ENCODE results near the gene TTC9B. TPM values are rescaled to one million over a fixed set of nuclear protein-coding genes. Genes with fewer than 3 reads are reported as not detected.

The TTC9B gene
- total and polyA plus RNA-seq, 2 of the 13 experiments (the other 11 are each of a cell fraction or from before 2014, with no cell fraction given), result not detected

- FAIRE-seq (no peak), ATAC-seq (no peak), DNase-seq (ENCODE audit: low spot score) (no peak)
- intact Hi-C loops (cut with micrococcal nuclease; ENCODE audit: unreplicated experiment) (no loop called here), in situ Hi-C loops (cut with HindIII; ENCODE audit: extremely low pct_ligation_motif_present, low pct_unique_long_range_greater_than_20kb) (no loop called here)
- Histone ChIP-seq H2AFZ (ENCODE audit: low read length) (no peak overlapping the region), H3K27ac (ENCODE audit: extremely low read length, insufficient read depth, low read length) (no peak overlapping the region), H3K4me3 (replicated peaks in 1 of 3; ENCODE audit: insufficient read depth in 1 of 3, low read depth in 2 of 3, low read length in 3 of 3) (no peak overlapping the region), H3K79me2 (ENCODE audit: insufficient read depth, low read length) (no peaks in the 10 kb centered on the region), H3K9me3 (ENCODE audit: low read length) (no peaks in the 10 kb centered on the region), H3K9ac (ENCODE audit: insufficient read depth, low read depth, low read length) (no peak overlapping the region), H3K27me3 (ENCODE audit: control insufficient read depth in 1 of 2, insufficient read depth in 2 of 2, low read length in 2 of 2) (no peaks in the 10 kb centered on the region), H4K20me1 (ENCODE audit: insufficient read depth, low read length) (no peaks in the 10 kb centered on the region), H3K4me2 (ENCODE audit: low read depth, low read length) (no peak overlapping the region), H3K36me3 (replicated peaks in 1 of 2; ENCODE audit: control insufficient read depth in 1 of 2, insufficient read depth in 2 of 2, low read length in 2 of 2) (peaks cover 28 to 35% of the 10 kb centered on the region in 2 experiments; a peak in 4 of 5 replicates), H3K4me1 (ENCODE audit: insufficient read depth, low read length) (peaks cover 43% of the 10 kb centered on the region)
- TF ChIP-seq RBM22 (optimal IDR thresholded peaks at IDR 0.05; ENCODE audit: low read length), result peak; percentile 47
- no peak for TF ChIP-seq CBFB (CRISPR knock-in tag; IDR thresholded peaks at IDR 0.05)
- peak; percentile 11 for TF ChIP-seq AGO2 (optimal IDR thresholded peaks at IDR 0.05; ENCODE audit: low read depth, low read length)
- ChIA-PET POLR2A (no interaction called here), CTCF (ENCODE audit: low intra/inter-chr PET ratio, low total read pairs) (no interaction called here)
- no TSS peak for BruUV-seq (replicated peaks)
- 98% methylated on average over 12 of the region's 20 CpGs for WGBS (ENCODE audit: low lambda C conversion rate)
Measured at GRCh38 chr19:40233811-40234389, 15.7 kb upstream of the TTC9B start.

- no peaks in the 10 kb centered on the region for H3K79me2 ChIP-seq (ENCODE audit: insufficient read depth, low read length)
- peak; percentile 8 for TF ChIP-seq AGO2 (optimal IDR thresholded peaks at IDR 0.05; ENCODE audit: low read depth, low read length)
- TF ChIP-seq ZNF607 (CRISPR knock-in tag; IDR thresholded peaks at IDR 0.05; ENCODE audit: borderline replicate concordance), result no peak
- no peak for TF ChIP-seq SRF (IDR thresholded peaks at IDR 0.05; ENCODE audit: low read depth, low read length)
- DNase-seq (ENCODE audit: low spot score), result no peak
- H3K27ac ChIP-seq (ENCODE audit: extremely low read length, insufficient read depth, low read length), result peak overlapping the region; percentile 83
- no peak overlapping the region for H2AFZ ChIP-seq (ENCODE audit: low read length)
- 98% methylated on average over 18 of the region's 25 CpGs for WGBS (ENCODE audit: low lambda C conversion rate)
- H3K4me1 ChIP-seq (ENCODE audit: insufficient read depth, low read length), result peaks cover 49% of the 10 kb centered on the region
- in situ Hi-C loops (cut with HindIII; ENCODE audit: extremely low pct_ligation_motif_present, low pct_unique_long_range_greater_than_20kb) (no loop called here), intact Hi-C loops (cut with micrococcal nuclease; ENCODE audit: unreplicated experiment) (no loop called here)
- H3K4me2 ChIP-seq (ENCODE audit: low read depth, low read length), result no peak overlapping the region
- H3K27me3 ChIP-seq (ENCODE audit: control insufficient read depth in 1 of 2, insufficient read depth in 2 of 2, low read length in 2 of 2), result no peaks in the 10 kb centered on the region
- ATAC-seq, result peak; percentile 2; the same call in 2 of the 3 replicates
- H4K20me1 ChIP-seq (ENCODE audit: insufficient read depth, low read length), result no peaks in the 10 kb centered on the region
- no peak overlapping the region for H3K4me3 ChIP-seq (replicated peaks in 1 of 3; ENCODE audit: insufficient read depth in 1 of 3, low read depth in 2 of 3, low read length in 3 of 3)
- BruUV-seq (replicated peaks), result no TSS peak
- H3K9ac ChIP-seq (ENCODE audit: insufficient read depth, low read depth, low read length), result no peak overlapping the region; the same call in 1 of the 2 replicates
- CTCF ChIA-PET (ENCODE audit: low intra/inter-chr PET ratio, low total read pairs), result no interaction called here
- no peaks in the 10 kb centered on the region for H3K9me3 ChIP-seq (ENCODE audit: low read length)
- peaks cover 22 to 27% of the 10 kb centered on the region in 2 experiments; a peak in 4 of 5 replicates for H3K36me3 ChIP-seq (replicated peaks in 1 of 2; ENCODE audit: control insufficient read depth in 1 of 2, insufficient read depth in 2 of 2, low read length in 2 of 2)
- FAIRE-seq, result no peak
- POLR2A ChIA-PET, result interaction anchor here (1.7 to 2.7 kb wide), 2 partner anchors 21 to 49 kb away, joined by 7 to 25 read pairs; no protein-coding TSS in a partner anchor
Measured at GRCh38 chr19:40232949-40233810, 15.0 kb upstream of the TTC9B start.
